Cardiac fibroblast (primary cell): ENCODE results near the gene LINGO1.

ENCODE experiments used
- DNase-seq, 2 donors: peaks; one replicate each; pipeline versions ENCODE4 v3.0.0 to v3.0.0-alpha.2; 2010; ENCODE audit warnings: low read depth in 2 of 2
- H3K4me3 ChIP-seq, 2 donors: replicated peaks in 1 of 2; 1 replicate in 1 of 2; 2 replicates in 1 of 2; pipeline ENCODE4 v1.5.1; 2011; ENCODE audit warnings: low read depth in 2 of 2, low read length in 2 of 2, mild to moderate bottlenecking in 2 of 2, moderate library complexity in 1 of 2
- CTCF ChIP-seq: IDR thresholded peaks from one replicate; pipeline ENCODE4 v1.5.1; 2011; ENCODE audit warnings: low read depth, mild to moderate bottlenecking, low read length, inconsistent platforms

LINGO1 gene

DNA sequence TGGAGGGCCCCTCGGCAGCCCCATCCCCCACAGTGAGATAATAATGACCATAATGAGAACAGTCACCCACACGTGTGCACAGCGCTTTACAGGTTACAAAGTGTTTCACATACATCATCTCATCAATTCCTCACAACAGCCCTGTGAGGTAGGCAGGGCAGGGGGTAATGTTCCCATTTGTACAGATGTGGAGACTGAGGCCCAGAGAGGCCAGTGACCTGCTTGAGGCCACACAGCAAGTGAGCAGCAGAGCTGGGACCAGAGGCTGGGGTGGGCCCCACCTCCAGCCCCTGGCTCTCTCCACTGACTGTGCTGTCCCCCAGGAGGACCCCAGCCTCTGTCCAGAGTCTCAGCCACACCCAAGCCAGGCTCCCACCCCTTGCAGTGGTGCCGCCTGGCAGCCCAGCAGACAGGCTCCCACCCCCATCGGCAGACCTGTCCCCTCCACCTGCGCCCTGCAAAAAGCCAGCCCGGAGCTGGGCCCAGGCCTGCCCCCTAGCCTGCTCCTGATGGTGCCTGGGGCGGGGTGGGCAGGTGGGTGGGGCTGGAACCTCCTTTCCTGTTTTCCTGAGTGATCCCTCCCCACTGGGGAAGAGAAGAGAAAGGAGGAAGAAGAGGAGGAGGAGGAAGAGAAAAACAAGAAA is 19.6 kb downstream of the LINGO1 start:
- TF ChIP-seq CTCF = no peak
- DNase-seq = no peak

GRCh38 chr15:77611767-77612166 is 20.9 kb downstream of the LINGO1 start:
- no peak for TF ChIP-seq CTCF
- no peak overlapping the region for H3K4me3 ChIP-seq
- no peak for DNase-seq

More for the DNA sequence above, 19.6 kb downstream of the LINGO1 start:
- H3K4me3 ChIP-seq = no peak overlapping the region

DNA sequence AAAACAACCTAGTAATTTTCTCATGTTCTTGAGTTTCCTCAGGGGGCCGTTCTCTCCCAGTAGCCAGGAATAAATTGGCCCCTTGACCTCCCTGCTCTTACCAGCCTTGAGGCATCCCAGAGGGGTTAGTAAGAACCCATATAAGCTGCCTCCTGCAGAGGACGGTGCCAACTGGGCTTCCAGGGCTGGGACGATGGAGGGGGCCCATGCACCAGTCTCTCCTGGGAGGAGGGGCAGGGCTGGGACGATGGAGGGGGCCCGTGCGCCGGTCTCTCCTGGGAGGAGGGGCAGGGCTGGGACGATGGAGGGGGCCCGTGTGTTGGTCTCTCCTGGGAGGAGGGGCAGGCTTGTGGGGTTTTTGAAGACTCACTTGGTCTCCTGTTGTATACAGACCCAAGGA is 22.0 kb downstream of the LINGO1 start:
- no peak overlapping the region for H3K4me3 ChIP-seq
- DNase-seq = no peak
- no peak for TF ChIP-seq CTCF

- TF ChIP-seq CTCF = no peak
- DNase-seq = no peak
- H3K4me3 ChIP-seq = no peak overlapping the region
Observed at GRCh38 chr15:77609558-77609957, 23.2 kb downstream of the LINGO1 start.

GRCh38 chr15:77608774-77609173 is 23.9 kb downstream of the LINGO1 start:
- TF ChIP-seq CTCF = no peak
- DNase-seq = no peak
- H3K4me3 ChIP-seq = no peak overlapping the region

DNA sequence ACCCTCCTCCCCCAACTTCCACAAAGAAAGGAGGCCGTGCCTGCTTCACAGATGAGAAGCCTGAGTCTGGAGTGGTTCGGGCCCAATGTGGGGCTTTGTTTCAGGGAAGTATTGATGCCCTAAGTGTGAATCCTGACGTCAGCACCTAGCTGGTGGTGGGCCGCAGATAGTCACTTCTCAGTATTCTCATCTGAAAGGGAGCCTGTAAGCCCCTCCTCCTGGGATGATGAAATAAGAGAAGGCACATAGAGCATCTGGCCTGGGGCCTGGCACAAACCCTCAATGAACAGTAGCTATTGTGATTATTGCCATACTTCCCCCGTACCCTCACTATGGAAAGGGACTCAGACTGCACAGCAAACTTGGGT is 24.8 kb downstream of the LINGO1 start:
- no peak for TF ChIP-seq CTCF
- peak in 1 of 2 donors; percentile 28 for DNase-seq
- no peak overlapping the region for H3K4me3 ChIP-seq
